SKM-1 treated with dmso at 0.1 percent for 144 hours (cell line): ENCODE measurements around the gene RILPL2.
"Not testable (repeated sequence)": the region's sequence is repeated elsewhere in the genome, so short reads cannot be mapped to it uniquely, and the experiment has no call there.

Experiments used
- DNase-seq: peaks from one replicate; lab custom pipeline; 2025; ENCODE audit not compliant: unreplicated experiment; lab: John Stamatoyannopoulos, UW

Gene RILPL2

DNA sequence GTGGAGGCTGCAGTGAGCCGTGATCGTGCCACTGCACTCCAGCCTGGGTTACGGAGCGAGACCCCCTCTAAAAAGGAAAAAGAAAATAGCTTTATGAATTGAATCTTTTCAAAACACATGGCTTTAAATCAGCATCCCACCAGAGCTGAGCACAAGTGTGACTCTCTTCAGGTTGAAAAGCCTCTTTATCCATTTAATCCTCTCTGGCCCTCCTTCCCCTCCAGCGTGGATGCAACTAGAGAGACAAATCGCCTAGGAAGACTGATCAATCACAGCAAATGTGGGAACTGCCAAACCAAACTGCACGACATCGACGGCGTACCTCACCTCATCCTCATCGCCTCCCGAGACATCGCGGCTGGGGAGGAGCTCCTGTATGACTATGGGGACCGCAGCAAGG, 29.2 kb downstream of the RILPL2 start:
- DNase-seq: not testable (repeated sequence)

DNA sequence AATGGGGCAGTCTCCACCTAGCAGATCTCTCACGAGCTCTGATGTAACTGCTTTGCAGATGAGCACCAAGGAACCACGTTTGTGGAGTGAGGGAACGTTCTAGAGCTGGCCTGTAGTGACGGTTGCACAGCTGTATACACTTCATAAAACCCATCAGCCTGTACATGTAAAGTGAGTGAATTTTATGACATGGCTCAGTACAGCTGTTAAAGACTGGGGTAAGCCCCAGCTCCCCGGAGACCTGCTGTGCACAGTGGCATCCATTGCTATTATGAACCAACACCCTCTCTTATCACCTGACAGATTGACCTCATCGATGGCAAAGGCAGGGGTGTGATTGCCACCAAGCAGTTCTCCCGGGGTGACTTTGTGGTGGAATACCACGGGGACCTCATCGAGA, 31.9 kb downstream of the RILPL2 start:
- DNase-seq: no peak

DNA sequence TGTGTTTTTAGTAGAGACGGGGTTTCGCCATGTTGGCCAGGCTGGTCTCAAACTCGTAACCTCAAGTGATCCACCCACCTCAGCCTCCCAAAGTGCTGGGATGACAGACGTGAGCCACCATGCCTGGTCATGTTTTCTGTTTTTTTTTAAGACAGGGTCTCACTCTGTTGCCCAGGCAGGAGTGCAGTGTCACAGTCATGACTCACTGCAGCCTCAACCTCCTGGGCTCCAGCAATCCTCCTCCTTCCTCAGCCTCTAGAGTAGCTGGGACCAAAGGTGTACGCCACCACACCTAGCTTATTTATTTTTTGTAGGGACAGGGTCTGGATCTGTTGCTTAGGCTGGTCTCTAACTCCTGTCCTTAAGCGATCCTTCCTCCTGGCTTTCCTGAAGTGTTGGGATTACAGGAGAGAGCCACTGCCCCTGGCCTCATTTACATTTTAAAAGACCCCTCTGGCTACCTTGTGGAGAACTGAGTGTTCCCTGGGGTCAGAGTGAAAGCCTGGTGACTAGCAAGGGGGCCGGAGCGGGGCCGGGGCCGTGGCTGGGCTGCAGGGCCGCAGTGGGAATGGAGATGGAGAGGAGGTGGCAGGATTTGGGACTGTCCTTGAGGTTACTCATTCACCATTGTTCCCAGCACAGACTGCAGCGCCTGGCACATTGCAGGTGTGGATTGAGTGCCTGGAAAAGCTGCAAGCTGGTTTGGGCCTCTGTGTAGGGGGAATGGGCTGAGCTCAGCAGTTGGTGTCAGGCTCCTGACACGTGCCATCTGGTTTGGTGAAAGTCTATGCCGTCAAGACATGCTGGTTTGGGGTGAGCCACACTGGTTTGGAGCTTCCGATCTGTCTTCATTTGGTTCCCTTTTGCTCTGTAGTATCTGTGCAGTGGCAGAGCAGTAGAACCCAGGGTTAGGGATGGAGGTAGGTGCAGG, 34.5 kb downstream of the RILPL2 start:
- DNase-seq: no peak

DNA sequence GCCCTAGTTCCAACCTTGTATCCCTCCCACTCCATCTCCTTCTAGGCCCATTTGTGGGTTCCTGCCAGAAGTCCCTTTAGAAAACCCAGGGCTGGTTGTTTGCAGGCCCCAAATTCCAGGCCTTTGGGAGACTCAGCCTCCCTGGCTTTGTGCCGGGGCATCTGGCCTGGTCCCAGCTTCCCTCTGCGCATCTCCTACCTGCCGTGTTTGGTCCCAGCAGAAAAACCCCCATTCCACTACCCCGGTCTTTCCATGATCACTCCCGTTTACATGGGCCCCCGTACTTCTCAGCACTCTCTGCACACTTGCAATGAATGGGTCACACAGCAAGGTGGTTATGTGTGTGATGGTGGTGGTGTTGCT, 37.2 kb downstream of the RILPL2 start:
- DNase-seq: no peak

DNA sequence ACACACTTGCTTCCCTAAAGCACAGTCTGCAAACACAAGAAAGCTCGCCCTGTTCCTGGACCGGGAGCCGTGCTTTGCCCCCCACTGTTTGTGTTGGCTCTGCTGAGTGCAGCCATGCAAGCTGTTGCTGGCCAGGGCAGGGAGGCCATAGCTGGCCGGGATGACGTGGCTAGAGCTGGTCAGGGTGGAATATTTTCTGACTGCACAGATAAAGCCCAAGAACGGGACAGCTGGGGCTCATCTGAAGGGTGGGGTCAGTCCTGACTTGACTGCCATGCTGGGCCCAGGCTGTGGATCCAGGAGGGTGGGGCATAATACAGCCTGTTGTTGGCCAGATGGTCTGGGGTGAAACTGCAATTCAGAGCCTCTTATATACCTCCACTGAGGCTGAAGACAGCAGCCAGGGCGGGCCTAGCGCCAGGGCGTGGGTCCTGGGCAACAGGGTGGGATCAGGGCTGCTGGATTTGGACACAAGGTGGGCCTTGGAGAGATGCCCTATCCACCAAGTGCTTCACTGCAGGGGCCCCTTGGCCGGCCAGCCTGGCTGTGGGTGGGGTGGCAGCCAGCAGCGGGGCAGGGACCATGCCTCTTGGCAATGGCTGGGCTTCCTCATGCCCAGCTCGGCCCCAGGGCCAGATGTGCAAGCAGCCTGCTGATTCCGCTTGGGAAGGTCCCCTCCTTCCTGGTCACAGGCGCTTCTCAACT, 37.8 kb downstream of the RILPL2 start:
- DNase-seq: no peak

DNA sequence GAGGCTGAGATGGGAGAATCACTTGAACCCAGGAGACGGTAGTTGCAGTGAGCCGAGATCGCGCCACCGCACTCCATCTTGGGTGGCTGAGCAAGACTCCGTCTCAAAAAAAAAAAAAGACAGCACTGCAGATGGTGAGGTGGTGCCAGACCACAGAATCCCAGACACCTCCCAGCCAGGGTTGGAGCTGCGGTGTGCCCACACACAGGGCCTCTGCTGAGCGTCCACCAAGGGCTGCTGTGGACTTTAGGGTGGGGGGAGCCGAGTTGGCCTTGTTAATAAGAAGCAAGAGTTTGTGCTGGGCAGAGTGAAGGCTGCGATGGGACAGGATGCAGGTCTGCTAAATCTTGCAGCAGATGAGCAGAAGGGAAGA, 38.3 kb downstream of the RILPL2 start:
- no peak for DNase-seq

DNA sequence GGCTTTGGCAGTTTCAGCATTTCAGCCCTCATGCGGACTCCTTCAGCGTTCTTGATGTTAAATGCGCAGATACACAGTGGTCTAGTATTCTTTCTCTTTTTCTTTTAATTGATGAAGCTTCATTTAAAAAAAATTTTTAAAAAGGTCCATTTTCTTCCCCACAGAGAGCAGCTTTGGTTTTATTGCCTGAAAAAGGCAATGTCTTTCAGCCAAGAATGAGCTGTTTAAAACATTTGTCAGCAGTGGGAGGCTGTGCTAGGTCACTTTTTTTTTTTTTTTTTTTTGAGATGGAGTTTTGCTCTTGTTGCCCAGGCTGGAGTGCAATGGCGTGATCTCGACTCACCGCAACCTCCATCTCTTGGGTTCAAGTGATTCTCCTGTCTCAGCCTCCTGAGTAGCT, 39.1 kb downstream of the RILPL2 start:
- no peak for DNase-seq

DNA sequence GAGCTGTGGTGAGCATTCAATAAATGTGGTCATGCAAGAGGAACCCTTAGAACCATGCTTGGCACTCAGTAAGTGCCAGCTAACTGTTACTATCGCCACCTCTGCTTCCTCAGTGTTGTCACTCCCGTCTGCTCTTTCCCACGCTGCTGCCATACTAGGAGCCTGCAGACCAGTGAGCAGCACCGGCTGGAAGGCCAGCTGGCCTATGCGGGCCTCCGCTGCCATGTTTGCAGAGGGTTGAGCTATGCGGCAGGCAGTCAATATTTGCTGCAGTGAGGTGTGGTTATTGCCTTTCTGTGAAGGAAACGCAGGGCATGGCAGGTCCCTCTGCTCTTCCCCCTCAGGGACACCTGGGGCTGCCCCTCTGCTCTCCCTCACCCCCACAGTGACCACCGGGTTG, 39.5 kb downstream of the RILPL2 start:
- DNase-seq: no peak

DNA sequence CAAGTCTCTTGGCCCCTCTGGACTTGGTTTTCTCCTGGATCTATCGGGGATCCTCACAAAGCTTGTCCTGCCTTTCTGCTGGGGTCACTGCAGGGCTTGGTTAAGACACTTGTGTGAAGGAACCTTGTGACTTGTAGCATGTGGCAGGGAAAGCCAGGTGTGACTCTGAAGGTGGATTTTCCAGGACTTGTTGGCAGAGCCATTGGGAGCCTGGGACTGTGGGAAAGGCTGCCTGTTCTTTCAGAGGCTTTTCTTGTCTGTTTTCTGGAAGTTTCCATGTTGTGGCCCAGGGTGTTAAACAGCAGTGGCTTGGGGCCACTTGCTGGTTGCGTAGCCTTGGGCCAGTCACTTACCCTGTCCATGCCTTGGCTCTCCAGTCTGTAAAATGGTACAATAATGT, 39.9 kb downstream of the RILPL2 start:
- no peak for DNase-seq

DNA sequence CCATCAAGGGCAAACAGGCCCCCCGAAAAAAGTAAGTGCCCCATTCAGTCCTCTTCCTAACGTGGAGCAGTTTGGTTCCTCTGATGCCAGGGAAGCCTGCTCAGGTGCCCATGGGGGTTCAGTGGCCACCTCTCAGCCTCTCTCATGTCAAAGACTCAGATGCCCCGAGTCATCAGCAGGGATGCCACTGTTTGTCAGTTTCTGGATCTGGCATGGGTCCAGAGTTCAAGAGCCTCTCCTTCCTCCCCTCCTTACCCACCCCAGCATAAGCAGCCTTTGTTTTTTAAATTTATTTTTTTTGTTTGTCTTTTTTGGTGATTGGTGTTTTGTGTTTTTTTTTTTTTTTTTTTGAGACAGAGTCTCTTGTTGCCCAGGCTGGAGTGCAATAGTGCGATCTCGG, 41.2 kb downstream of the RILPL2 start:
- DNase-seq: no peak

DNA sequence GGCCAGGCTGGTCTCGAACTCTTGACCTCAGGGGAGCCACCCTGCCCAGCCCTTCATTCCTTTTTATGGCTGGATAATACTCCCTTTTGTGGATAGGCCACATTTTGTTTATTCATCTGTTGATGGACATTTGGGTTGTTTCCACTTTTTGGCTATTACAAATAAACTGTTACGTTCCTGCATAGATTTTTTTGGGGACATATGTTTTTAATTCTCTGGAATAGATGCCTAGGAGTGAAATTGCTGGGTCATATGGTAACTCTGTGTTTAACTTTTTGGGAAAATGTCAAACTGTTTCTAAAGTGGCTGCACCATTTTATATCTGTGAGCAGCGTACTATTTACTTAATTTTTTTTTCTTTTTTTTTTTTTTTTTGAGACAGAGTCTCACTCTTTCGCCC, 42.7 kb downstream of the RILPL2 start:
- no peak for DNase-seq

DNA sequence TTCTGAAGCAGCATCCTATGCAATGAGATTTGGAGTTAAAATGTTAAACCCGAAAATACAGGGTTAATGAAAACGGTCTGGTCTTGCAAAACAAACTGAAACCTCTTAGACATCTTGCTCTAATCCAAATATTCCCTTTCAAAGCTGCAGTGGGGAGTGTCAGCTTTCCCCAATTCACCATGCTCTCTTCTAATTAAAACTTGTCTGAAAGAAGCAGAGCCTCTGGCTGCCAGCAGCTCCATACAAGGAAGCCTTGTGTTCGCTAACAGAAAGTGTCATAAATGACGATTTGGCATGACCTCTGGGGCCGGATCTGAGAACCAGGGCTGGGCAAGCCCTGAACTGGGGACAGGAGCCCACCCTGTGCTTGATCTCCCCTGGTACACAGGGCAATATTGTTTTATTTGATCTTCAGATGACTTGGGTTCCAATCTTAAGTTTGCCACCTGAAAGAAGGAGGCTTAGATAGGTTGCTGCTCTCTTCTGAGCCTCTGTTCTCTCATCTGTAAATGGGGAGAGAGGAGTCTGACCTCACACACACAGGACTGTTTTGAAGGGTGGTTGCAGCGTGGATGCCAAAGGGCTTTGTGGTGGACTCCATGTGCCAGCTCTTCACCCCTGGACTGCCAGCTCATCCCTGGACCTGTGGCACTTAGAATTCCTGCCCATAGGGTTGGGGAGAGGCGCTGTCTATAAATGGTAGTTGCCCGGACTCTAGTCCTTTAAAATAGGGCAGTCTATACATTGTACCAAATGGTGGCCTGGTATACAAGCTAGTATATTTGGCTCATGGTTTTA, 44.7 kb downstream of the RILPL2 start:
- no peak for DNase-seq

DNA sequence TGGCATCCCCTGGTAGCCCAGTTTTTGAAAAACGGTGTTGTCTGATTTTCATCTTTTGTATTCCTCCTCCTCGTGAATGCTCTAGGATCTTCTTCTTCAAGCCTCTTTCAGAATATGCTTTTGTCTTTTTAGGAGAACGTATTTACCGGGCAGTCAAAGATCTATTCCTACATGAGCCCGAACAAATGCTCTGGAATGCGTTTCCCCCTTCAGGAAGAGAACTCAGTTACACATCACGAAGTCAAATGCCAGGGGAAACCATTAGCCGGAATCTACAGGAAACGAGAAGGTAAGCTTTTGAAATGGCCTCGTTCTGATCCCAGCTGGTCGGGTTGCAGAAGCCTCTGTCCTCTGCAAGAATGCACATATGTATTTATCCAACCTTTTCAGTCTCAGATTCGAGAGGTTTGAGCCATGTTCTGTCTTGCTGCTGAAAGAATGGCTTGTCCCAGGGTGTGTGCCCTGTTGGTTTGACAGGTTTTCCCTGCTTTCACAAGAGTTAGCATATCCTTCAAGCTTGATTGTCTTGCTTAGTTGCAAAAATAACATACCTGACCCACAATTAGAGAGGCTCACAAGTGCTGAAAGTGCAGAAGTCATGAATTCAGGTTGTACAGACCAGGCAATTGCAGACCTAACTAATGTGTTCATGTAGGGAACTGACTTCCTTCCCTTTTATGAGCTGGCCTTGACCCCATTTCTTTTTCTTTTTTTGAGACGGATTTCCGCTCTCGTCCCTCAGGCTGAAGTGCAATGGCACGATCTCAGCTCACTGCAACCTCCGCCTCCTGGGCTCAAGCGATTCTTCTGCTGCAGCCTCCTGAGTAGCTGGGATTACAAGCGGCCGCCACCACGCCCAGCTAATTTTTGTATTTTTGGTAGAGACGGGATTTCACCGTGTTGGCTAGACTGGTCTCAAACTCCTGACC, 45.7 kb downstream of the RILPL2 start:
- DNase-seq: no peak

DNA sequence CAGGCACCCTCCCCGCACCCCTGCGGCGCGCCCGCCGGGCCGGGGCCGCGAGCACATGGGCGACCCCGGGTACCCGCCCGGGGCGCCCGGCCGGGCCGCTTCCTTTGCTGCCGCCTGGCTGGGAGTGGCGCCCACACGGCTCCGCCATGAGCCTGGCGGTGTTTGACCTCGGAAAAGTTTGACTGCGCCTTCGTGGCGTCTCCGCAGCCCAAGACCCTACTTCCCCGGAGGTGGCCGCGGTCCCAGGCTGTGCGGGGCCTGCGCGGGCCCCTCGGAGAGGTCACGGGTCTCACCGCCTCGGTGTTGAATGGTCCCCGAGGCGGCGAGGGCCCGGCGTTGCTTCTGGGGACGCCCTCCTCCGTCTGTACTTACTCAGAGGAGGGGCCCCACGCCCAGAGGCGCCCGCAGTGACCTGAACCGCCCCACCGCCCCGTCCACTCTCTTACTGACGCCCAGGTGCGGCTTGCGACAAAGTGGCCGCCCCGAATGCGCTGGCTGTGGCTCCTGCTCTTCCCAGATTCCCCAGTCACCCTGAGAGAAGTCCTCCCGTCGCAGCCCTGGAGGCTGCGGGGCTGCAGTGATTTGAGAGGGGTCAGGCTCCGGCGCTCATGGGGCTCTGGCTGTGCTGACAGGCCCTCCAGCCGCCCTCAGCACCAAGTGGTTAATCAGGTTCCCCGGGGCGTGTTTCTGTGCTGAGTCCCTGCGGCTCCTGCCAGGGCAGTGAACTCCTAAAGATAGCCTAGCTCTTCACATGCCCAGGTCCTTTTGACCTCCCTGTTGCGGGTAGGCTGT, 46.7 kb downstream of the RILPL2 start:
- DNase-seq: no peak

DNA sequence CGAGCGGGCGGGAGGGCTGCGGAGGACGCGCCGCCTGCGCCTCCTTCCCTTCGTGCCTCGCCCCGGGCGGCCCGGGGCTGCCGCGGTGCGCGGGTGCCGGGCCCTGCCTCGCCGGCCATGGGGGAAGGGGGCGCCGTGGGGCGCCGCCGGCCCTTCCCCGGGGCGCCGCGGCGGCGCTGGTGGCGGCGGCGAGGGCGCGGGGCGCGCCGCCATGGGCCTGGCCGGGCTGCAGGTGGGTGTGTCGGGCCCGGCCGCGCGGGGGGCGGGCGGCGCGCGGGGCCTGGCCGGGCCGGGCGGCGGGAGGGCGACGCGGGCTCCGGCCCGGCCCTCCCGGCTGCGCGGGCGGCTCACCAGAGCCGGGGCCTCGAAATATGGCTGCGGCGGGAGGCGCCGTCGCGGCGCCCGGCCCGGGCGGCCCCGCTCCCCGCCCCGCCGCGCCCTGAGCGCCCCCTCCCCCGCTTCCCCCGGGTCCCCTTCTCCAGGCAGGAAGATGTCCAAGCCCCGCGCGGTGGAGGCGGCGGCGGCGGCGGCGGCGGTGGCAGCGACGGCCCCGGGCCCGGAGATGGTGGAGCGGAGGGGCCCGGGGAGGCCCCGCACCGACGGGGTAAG, 47.4 kb downstream of the RILPL2 start:
- DNase-seq: no peak

DNA sequence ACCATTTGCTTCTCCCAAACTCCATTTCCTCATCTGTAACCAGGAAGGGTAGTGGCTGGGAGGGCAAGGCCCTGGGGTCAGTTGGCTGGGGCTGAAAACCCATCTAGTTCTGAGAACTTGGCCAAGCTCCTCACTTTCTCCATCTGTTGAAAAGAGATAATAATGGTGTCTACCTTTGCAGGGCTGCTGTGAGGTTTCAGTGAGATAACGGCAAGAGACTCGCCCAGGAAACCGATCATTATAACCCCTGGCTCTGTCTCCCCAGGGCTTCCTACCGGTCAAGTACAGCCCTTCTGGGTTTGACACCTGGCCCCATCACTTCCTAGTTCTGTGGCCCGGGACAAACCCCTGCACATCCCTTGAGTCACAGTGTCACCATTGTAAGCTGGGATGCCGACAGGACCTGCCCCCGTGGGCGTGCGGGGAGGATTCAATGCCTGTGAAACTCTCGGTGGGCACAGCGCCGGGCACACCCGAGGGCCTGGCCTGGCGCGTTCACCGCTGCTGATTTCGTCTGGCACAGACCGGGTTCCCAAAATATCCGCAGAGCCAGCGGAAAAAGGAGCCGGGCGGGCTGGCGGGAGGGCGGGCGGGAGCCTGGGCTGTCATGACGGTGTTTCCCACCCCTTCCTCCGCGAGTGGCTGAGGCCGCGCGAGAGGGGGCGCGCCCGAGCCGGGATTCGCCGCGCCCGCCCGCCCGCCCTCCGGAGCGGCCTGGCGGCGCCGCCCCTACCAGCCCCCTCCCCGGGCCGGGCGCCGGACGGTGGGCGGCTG, 48.1 kb downstream of the RILPL2 start:
- DNase-seq: no peak

DNA sequence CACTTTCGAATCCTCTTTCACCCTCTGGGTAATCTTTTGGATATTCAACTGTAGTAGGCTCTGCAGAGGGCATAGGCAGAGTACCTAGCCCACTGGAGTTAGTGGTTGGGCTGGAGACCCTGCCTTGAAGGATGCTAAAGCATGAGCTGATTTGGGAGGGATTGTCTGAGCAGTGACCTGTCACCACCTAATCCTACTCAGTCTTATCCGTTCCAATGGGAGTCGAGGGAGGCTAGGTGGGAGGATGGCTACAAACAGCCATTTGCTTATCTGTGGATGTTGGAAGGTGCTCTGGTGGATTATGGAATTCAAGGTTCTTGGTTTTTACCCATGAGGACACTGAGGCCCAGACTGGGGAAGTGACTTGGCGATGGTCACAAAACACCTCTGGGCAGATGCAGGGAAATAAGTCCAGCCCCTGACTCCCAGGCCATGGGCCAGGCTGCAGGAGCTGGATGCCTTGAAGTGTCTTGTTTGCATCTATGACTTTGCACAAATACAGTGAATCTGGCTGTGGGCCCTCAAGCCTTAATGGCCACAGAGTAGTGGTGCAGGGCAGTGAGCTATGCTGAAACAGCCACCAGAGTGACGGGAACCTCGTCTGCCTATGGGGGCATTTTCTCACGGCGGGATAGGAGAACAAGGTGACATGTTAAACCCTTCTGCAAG, 48.8 kb downstream of the RILPL2 start:
- no peak for DNase-seq

DNA sequence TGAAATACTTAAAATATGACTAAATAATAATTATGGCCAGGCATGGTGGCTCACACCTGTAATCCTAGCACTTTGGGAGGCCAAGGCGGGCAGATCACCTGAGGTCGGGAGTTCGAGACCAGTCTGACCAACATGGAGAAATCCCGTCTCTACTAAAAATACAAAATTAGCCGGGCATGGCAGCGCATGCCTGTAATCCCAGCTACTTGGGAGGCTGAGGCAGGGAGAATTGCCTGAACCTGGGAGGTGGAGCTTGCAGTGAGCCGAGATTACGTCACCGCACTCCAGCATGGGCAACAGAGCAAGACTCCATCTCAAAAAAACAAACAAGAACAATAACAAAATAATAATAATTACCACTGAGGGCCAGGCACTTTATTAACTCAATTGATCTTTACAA, 50.9 kb downstream of the RILPL2 start:
- not testable (repeated sequence) for DNase-seq
